ENCODE data around the gene ZNF503.

The ZNF503 gene

GRCh38 chr10:75426880-75427279 lies 25.3 kb upstream of the ZNF503 start:
- no peak for TF ChIP-seq CTCF (conservative IDR thresholded peaks at IDR 0.05; ENCODE audit: control insufficient read depth, insufficient read depth, low read depth, low read length)
- no peak overlapping the region for H3K4me3 ChIP-seq (ENCODE audit: control insufficient read depth, low read depth, low read length)
- no peak for DNase-seq (ENCODE audit: low read depth)

DNA sequence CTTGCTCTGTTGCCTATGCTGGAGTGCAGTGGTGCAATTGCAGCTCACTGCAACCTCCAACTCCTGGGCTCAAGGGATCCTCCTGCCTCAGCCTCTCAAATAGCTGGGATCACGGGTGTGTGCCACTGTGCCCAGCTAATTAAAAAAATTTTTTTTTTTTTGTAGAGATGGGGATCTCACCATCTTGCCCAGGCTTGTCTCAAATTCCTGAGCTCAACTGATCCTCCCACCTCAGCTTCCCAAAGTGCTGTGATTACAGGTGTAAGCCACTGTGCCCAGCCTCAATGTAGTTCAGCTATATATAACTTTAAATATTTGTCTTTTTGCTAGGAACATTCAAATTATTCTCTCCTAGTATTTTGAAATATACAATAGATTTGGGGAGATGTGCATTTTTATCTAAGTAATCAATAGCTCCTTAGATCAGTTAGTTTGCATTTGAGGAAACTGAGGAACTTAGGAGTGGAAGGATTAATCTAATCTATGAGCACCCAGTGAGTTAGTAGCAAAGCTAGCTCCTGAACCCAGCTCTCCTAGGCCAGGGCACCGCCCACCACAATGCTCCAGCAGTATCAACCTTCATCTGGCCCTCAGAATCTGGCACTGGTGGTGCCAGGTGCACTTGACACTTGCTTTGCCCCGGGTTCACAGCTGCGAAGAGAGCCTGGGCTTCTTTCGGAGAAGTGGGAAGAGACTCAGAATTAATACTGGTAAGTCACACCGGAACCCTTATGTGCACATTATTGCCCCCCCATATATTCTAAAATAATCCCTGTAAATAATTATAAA lies 23.9 kb upstream of the ZNF503 start:
- no peak for DNase-seq (ENCODE audit: low read depth)
- no peak for TF ChIP-seq CTCF (conservative IDR thresholded peaks at IDR 0.05; ENCODE audit: control insufficient read depth, insufficient read depth, low read depth, low read length)
- no peak overlapping the region for H3K4me3 ChIP-seq (ENCODE audit: control insufficient read depth, low read depth, low read length)

GRCh38 chr10:75424571-75424970 lies 23.0 kb upstream of the ZNF503 start:
- no peak for TF ChIP-seq CTCF (conservative IDR thresholded peaks at IDR 0.05; ENCODE audit: control insufficient read depth, insufficient read depth, low read depth, low read length)
- no peak for DNase-seq (ENCODE audit: low read depth)
- H3K4me3 ChIP-seq (ENCODE audit: control insufficient read depth, low read depth, low read length) = no peak overlapping the region

DNA sequence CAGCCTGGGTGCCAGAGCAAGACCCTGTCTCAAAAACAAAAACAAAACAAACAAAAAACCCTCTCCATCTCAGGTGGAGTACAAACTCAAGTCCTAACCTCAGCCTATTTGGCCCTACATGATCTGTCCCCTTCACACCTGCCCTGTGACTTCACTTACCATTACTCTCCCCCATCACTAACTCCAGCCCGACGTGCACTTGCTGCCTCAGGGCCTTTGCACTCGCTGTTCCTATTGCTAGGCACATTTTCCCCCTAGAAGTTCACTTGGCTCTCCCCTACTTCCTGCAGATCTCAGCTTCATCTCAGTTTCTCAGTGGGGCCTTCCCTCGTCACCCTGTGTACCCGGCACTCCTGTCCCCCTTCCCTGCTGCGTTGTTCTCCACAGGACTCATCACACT lies 21.3 kb upstream of the ZNF503 start:
- no peak for TF ChIP-seq CTCF (conservative IDR thresholded peaks at IDR 0.05; ENCODE audit: control insufficient read depth, insufficient read depth, low read depth, low read length)
- DNase-seq (ENCODE audit: low read depth) = no peak
- H3K4me3 ChIP-seq (ENCODE audit: control insufficient read depth, low read depth, low read length) = no peak overlapping the region

DNA sequence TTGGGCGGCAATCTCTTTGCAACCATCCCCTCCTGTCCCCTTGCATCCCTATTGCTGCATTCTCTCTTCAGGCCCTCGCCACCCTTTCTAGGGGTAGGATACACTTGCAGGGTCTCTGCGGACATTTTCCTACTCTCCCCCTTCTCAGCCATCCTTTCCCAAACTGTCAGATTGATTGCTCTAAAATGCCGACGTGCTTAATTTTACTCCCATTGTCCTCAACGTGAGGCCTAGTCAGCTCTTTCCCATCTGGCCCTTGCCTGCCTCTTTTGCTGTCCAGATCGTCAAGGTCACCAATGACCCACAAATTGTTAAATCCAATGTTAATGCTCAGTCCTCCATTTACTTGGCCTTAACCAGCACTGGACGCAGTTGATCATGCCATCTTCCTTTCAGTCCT lies 17.1 kb upstream of the ZNF503 start:
- no peak for DNase-seq (ENCODE audit: low read depth)
- no peak overlapping the region for H3K4me3 ChIP-seq (ENCODE audit: control insufficient read depth, low read depth, low read length)
- TF ChIP-seq CTCF (conservative IDR thresholded peaks at IDR 0.05; ENCODE audit: control insufficient read depth, insufficient read depth, low read depth, low read length) = no peak

GRCh38 chr10:75418293-75418692 lies 16.7 kb upstream of the ZNF503 start:
- no peak overlapping the region for H3K4me3 ChIP-seq (ENCODE audit: control insufficient read depth, low read depth, low read length)
- TF ChIP-seq CTCF (conservative IDR thresholded peaks at IDR 0.05; ENCODE audit: control insufficient read depth, insufficient read depth, low read depth, low read length) = no peak
- no peak for DNase-seq (ENCODE audit: low read depth)

Measured in fibroblast of mammary gland (primary cell).